CD4-positive, alpha-beta T cell (primary cell): Measurements from ENCODE around the gene TSPAN9. TPM values are rescaled to one million over a fixed set of nuclear protein-coding genes. Genes with fewer than 3 reads are reported as not detected.

Experiments used
- ATAC-seq: fragments of 200-7000 bp; cut with Tn5 transposase; one replicate; pipeline ENCODE4 v1.10.0; 2022; ENCODE audit warnings: mild to moderate bottlenecking; ENCODE audit not compliant: poor library complexity
- CTCF ChIA-PET: fragments of 350-600 bp; sonication (Branson Sonifier 250); formaldehyde crosslinking; loops from one replicate; lab custom pipeline; 2021; ENCODE audit warnings: antibody characterized with exemption, inconsistent platforms; lab: Charles Lee
- POLR2A ChIA-PET: fragments of 350-600 bp; sonication (Branson Sonifier 250); formaldehyde crosslinking; loops from one replicate; lab custom pipeline; 2021; ENCODE audit warnings: antibody characterized with exemption, inconsistent platforms; lab: Charles Lee
- DNase-seq, 14 experiments: peaks; one replicate each; pipeline ENCODE4 v3.0.0-alpha.2; 2013 to 2020; ENCODE audit warnings: mixed read lengths in 2 of 14
- H3K27ac ChIP-seq, 2 donors: one replicate each; pipeline versions ENCODE4 v1.5.1 to v1.7.0; 2013; ENCODE audit warnings: low read length in 2 of 2, low read depth in 1 of 2, mild to moderate bottlenecking in 1 of 2
- H3K27me3 ChIP-seq, 2 experiments: 1 replicate in 1 of 2; 2 replicates in 1 of 2; pipeline versions ENCODE4 v1.6.1 to v1.7.0; 2013; ENCODE audit warnings: low read length in 2 of 2, control low read depth in 1 of 2, mild to moderate bottlenecking in 1 of 2, moderate library complexity in 1 of 2; ENCODE audit not compliant: insufficient read depth in 2 of 2, control insufficient read depth in 1 of 2
- H3K36me3 ChIP-seq: one replicate; pipeline ENCODE4 v1.6.1; 2013; ENCODE audit warnings: low read length, control low read depth; ENCODE audit not compliant: insufficient read depth
- H3K4me1 ChIP-seq: one replicate; pipeline ENCODE4 v1.6.1; 2013; ENCODE audit warnings: low read length, control low read depth; ENCODE audit not compliant: insufficient read depth
- H3K4me3 ChIP-seq: one replicate; pipeline ENCODE4 v1.5.1; 2013; ENCODE audit warnings: mild to moderate bottlenecking, low read length, moderate library complexity
- H3K9me3 ChIP-seq, 2 experiments: 1 replicate in 1 of 2; 2 replicates in 1 of 2; pipeline versions ENCODE4 v1.6.1 to v1.7.0; 2013; ENCODE audit warnings: low read length in 2 of 2, mild to moderate bottlenecking in 2 of 2, control low read depth in 1 of 2, moderate library complexity in 1 of 2; ENCODE audit not compliant: control insufficient read depth in 1 of 2, insufficient read depth in 1 of 2
- H3K27ac Mint-ChIP-seq: one replicate; pipeline ENCODE4 v1.8.0; 2020; ENCODE audit warnings: mixed read lengths
- H3K27me3 Mint-ChIP-seq: one replicate; pipeline ENCODE4 v1.8.0; 2021; ENCODE audit warnings: mixed read lengths
- H3K36me3 Mint-ChIP-seq: one replicate; pipeline ENCODE4 v1.8.0; 2021; ENCODE audit warnings: low read depth, mixed read lengths
- H3K4me1 Mint-ChIP-seq: one replicate; pipeline ENCODE4 v1.8.0; 2021; ENCODE audit warnings: low read depth, mixed read lengths
- H3K4me3 Mint-ChIP-seq: one replicate; pipeline ENCODE4 v1.8.0; 2020; ENCODE audit warnings: mild to moderate bottlenecking, mixed read lengths
- H3K9me3 Mint-ChIP-seq: one replicate; pipeline ENCODE4 v1.8.0; 2020; ENCODE audit warnings: mixed read lengths
- intact Hi-C, 2 experiments: fragments of 100-400 bp; cut with DNase I in 1 of 2; cut with micrococcal nuclease in 1 of 2; formaldehyde crosslinking; loops; one replicate each; pipeline versions ENCODE4 v1.15.1 to v1.9.0; 2023 to 2025; cut with DNase I, micrococcal nuclease
- total RNA-seq, 174 experiments: library from RNA in 2 of 174; stranded (reverse) in 2 of 174; gene quantifications; one replicate each; pipeline ENCODE4 v1.2.3 and lab custom pipeline; 2021 to 2026
- TF ChIP-seq, protein P1 (sequence below): fragments of 200-600 bp; IDR thresholded peaks from one replicate; pipeline ENCODE4 v1.8.0; 2022; ENCODE audit warnings: antibody characterized with exemption, mild to moderate bottlenecking

The TSPAN9 gene
- total RNA-seq, 2 experiments from 2014 or later = 0.82 to 1.3 TPM

DNA sequence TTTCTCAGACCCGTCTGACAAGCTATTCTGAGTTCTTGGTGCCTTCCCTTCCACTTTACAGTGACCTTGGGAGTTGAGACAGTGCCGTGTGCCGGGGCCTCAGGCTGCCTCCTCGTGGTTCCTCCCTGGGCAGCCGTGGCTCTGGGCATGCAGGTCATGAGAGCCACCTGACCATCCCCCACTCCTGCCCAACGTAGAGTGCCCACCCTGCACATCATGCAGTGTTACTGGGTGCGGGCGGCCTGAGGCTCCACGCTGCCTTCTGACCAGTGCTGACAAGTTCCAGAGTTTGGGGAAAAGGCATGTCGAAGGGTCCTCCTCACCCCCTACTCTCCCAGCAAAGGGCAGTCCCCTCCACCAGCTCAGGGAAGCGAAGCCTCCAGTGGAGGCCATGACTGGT, 190.5 kb downstream of the TSPAN9 start:
- Mint-ChIP-seq H3K36me3 (no peaks in the 10 kb centered on the region), H3K27me3 (peaks cover 6% of the 10 kb centered on the region), H3K4me1 (no peaks in the 10 kb centered on the region), H3K27ac (no peak overlapping the region), H3K9me3 (no peaks in the 10 kb centered on the region), H3K4me3 (no peak overlapping the region)
- ChIA-PET CTCF (no interaction called here), POLR2A (no interaction called here)
- Histone ChIP-seq H3K4me3 (no peak overlapping the region), H3K36me3 (no peaks in the 10 kb centered on the region), H3K9me3 (no peaks in the 10 kb centered on the region), H3K27me3 (peaks cover 0 to 4% of the 10 kb centered on the region in 2 experiments), H3K4me1 (no peaks in the 10 kb centered on the region), H3K27ac (no peak overlapping the region)
- TF ChIP-seq, protein P1, sequence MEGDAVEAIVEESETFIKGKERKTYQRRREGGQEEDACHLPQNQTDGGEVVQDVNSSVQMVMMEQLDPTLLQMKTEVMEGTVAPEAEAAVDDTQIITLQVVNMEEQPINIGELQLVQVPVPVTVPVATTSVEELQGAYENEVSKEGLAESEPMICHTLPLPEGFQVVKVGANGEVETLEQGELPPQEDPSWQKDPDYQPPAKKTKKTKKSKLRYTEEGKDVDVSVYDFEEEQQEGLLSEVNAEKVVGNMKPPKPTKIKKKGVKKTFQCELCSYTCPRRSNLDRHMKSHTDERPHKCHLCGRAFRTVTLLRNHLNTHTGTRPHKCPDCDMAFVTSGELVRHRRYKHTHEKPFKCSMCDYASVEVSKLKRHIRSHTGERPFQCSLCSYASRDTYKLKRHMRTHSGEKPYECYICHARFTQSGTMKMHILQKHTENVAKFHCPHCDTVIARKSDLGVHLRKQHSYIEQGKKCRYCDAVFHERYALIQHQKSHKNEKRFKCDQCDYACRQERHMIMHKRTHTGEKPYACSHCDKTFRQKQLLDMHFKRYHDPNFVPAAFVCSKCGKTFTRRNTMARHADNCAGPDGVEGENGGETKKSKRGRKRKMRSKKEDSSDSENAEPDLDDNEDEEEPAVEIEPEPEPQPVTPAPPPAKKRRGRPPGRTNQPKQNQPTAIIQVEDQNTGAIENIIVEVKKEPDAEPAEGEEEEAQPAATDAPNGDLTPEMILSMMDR = no peak
- no peak for ATAC-seq
- DNase-seq = no peak
- intact Hi-C loops = no loop called here

DNA sequence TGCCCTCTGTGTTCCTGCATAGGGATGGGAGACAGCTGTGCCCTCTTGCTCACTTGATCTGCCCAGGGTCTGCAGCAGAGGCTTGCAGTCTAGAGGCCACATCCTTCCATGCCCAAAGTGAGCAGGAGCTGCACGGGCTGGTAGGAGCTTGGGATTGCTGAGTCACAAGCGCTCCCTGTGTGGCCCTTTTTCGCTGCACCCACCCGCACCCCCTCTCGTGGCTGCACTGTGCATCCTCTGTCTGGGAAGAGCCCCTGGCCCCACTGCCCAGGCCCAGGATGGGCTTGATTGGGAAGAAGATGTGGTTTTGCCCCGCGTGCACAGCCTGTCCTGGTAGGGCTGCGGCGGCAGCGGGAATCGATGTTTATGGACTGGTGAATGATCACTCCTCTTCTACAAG, 192.4 kb downstream of the TSPAN9 start:
- TF ChIP-seq, protein P1 = no peak
- Histone ChIP-seq H3K27ac (no peak overlapping the region), H3K4me1 (no peaks in the 10 kb centered on the region), H3K9me3 (no peaks in the 10 kb centered on the region), H3K27me3 (peaks cover 0 to 4% of the 10 kb centered on the region in 2 experiments), H3K36me3 (no peaks in the 10 kb centered on the region), H3K4me3 (no peak overlapping the region)
- ChIA-PET CTCF (no interaction called here), POLR2A (no interaction called here)
- DNase-seq (no peak), ATAC-seq (no peak)
- Mint-ChIP-seq H3K27ac (no peak overlapping the region), H3K27me3 (peaks cover 6% of the 10 kb centered on the region), H3K36me3 (no peaks in the 10 kb centered on the region), H3K4me3 (no peak overlapping the region), H3K4me1 (no peaks in the 10 kb centered on the region), H3K9me3 (no peaks in the 10 kb centered on the region)
- intact Hi-C loops = no loop called here

DNA sequence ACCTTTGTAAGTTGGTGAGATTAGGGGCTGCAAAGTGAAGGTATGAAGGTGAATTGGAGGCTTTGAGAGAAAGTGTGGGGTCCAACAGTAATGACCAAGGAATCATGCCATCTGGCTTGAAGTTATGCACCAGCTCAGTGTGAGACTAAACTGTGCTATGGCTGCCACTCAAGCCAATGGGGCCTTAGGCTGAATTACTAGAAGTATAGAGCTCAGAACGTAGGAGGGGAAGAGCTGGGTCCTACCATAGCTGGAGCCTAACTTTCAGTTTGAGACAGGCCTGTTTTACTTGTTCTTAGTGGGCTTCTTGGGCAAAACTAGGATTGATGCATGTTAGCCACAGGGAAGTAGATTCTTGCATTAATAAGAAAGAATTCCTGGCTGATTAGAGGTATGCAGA, 194.0 kb downstream of the TSPAN9 start:
- no peak overlapping the region for H3K27ac ChIP-seq
- H3K36me3 ChIP-seq = no peaks in the 10 kb centered on the region
- Mint-ChIP-seq H3K4me3 (no peak overlapping the region), H3K4me1 (no peaks in the 10 kb centered on the region), H3K9me3 (no peaks in the 10 kb centered on the region), H3K36me3 (no peaks in the 10 kb centered on the region), H3K27me3 (peaks cover 6% of the 10 kb centered on the region), H3K27ac (no peak overlapping the region)
- intact Hi-C loops = loop anchor here in 1 of 2 experiments (10.0 kb wide), 1 partner anchor 416 kb away; the partner anchor contains the start of gene TEX52
- H3K4me1 ChIP-seq = peaks cover 6% of the 10 kb centered on the region
- TF ChIP-seq, protein P1 = no peak
- peaks cover 4 to 7% of the 10 kb centered on the region in 2 experiments for H3K27me3 ChIP-seq
- POLR2A ChIA-PET = interaction anchor here (0.7 kb wide), 1 partner anchor 17 kb away, joined by 3 read pairs; no protein-coding TSS in a partner anchor
- DNase-seq (no peak), ATAC-seq (no peak)
- no peak overlapping the region for H3K4me3 ChIP-seq
- CTCF ChIA-PET = no interaction called here
- H3K9me3 ChIP-seq = no peaks in the 10 kb centered on the region
